NCI-H510A (cell line): ENCODE measurements around the gene CAPS.

Source experiments
- DNase-seq: peaks from one replicate; lab custom pipeline; 2025; lab: John Stamatoyannopoulos, UW

The CAPS gene

GRCh38 chr19:5891938-5892771, 21.9 kb upstream of the CAPS start:
- DNase-seq: no peak

GRCh38 chr19:5892772-5893275, 21.2 kb upstream of the CAPS start:
- no peak for DNase-seq

GRCh38 chr19:5893296-5893903, 20.7 kb upstream of the CAPS start:
- DNase-seq: no peak

- no peak for DNase-seq
Observed at GRCh38 chr19:5893907-5894703, 19.9 kb upstream of the CAPS start.

- DNase-seq: no peak
Observed at GRCh38 chr19:5894704-5895349, 19.2 kb upstream of the CAPS start.

- no peak for DNase-seq
Observed at GRCh38 chr19:5895409-5895808, 18.6 kb upstream of the CAPS start.

GRCh38 chr19:5895890-5896289, 18.2 kb upstream of the CAPS start:
- DNase-seq: no peak

- DNase-seq: no peak
Observed at GRCh38 chr19:5896365-5897076, 17.5 kb upstream of the CAPS start.

GRCh38 chr19:5897189-5897969, 16.7 kb upstream of the CAPS start:
- DNase-seq: no peak

GRCh38 chr19:5899728-5900526, 14.1 kb upstream of the CAPS start:
- no peak for DNase-seq

GRCh38 chr19:5900976-5901375, 13.1 kb upstream of the CAPS start:
- no peak for DNase-seq

GRCh38 chr19:5903056-5903623, 10.9 kb upstream of the CAPS start:
- no peak for DNase-seq

- DNase-seq: peak; percentile 96
Observed at GRCh38 chr19:5903624-5904351, 10.3 kb upstream of the CAPS start, which contains the start of gene NDUFA11. TSS of gene NDUFA11 (minus strand) at chr19:5903790. CDS start at chr19:5903708, 82 bp downstream.

GRCh38 chr19:5904352-5905113, 9.5 kb upstream of the CAPS start, which contains the start of gene VMAC:
TSS of gene VMAC (plus strand) at chr19:5904872. CDS start at chr19:5904891, 19 bp downstream.
- DNase-seq: peak; percentile 100

- DNase-seq: no peak
Observed at GRCh38 chr19:5905114-5905778, 8.8 kb upstream of the CAPS start.

GRCh38 chr19:5907241-5907640, 6.8 kb upstream of the CAPS start:
- DNase-seq: no peak

GRCh38 chr19:5908773-5909442, 5.1 kb upstream of the CAPS start:
- no peak for DNase-seq
